A549 (cell line): Measurements from ENCODE around the gene TMEM203. TPM values are rescaled to one million over a fixed set of nuclear protein-coding genes. Genes with fewer than 3 reads are reported as not detected.
A peak's percentile ranks its signal among the peaks of the same experiment; 100 is the strongest.

Experiments
- ATAC-seq, 2 experiments: fragments of 200-7000 bp in 1 of 2; fragments of >200 bp in 1 of 2; cut with Nextera tagmentation in 1 of 2; cut with Tn5 transposase in 1 of 2; 3 replicates each; pipeline versions ENCODE4 v1.8.0 to v1.9.1; 2018 to 2020; ENCODE audit warnings: mild to moderate bottlenecking in 1 of 2, moderate library complexity in 1 of 2
- CTCF ChIA-PET: fragments of 300-600 bp; sonication (Branson Sonifier 250); formaldehyde crosslinking; extraction: SDS; loops from one replicate; lab custom pipeline; 2021; ENCODE audit warnings: antibody characterized with exemption, inconsistent platforms; lab: Yijun Ruan, JAX
- POLR2A ChIA-PET: fragments of 350-600 bp; formaldehyde crosslinking; extraction: SDS; loops from one replicate; lab custom pipeline; 2021; ENCODE audit warnings: antibody characterized with exemption, inconsistent platforms; lab: Yijun Ruan, JAX
- DNase-seq, 2 experiments: peaks; one replicate each; pipeline versions ENCODE4 v3.0.0 to v3.0.0-alpha.2; 2011 to 2016; ENCODE audit warnings: low read depth in 1 of 2, low spot score in 1 of 2
- FAIRE-seq: peaks from 2 replicates; lab custom pipeline; 2011; peaks lifted over from hg19 to GRCh38; lab: Jason Lieb, UNC
- H3K27ac ChIP-seq, 2 experiments: fragments of >200 bp; sonication (Bioruptor Twin); formaldehyde crosslinking; 3 replicates each; pipeline ENCODE4 v1.5.1; 2016 to 2017
- H3K4me1 ChIP-seq: fragments of >200 bp; sonication (Bioruptor Twin); formaldehyde crosslinking; 3 replicates; pipeline ENCODE4 v1.6.1; 2016
- H3K4me2 ChIP-seq: fragments of >200 bp; sonication (Bioruptor Twin); formaldehyde crosslinking; 3 replicates; pipeline ENCODE4 v1.6.1; 2016
- H3K4me3 ChIP-seq: fragments of >200 bp; sonication (Bioruptor Twin); formaldehyde crosslinking; 3 replicates; pipeline ENCODE4 v1.5.1; 2016
- H3K9me3 ChIP-seq: fragments of >200 bp; sonication (Bioruptor Twin); formaldehyde crosslinking; 3 replicates; pipeline ENCODE4 v1.6.1; 2016
- BHLHE40 ChIP-seq: IDR thresholded peaks from 2 replicates; pipeline ENCODE4 v1.6.1; 2012; ENCODE audit warnings: low read depth, low read length, inconsistent platforms
- CEBPB ChIP-seq, 2 experiments: fragments of >200 bp in 1 of 2; sonication (Bioruptor Twin) in 1 of 2; formaldehyde crosslinking in 1 of 2; IDR thresholded peaks; 2 replicates each; pipeline ENCODE4 v1.6.1; 2012 to 2016
- CHD4 ChIP-seq: fragments of 200-600 bp; sonication (generic); IDR thresholded peaks from 2 replicates; pipeline ENCODE4 v1.6.1; 2016; ENCODE audit warnings: antibody characterized with exemption, mild to moderate bottlenecking, borderline replicate concordance
- EP300 ChIP-seq, 2 experiments: fragments of >200 bp; sonication (Bioruptor Twin); formaldehyde crosslinking; IDR thresholded peaks; 2 replicates in 1 of 2; 3 replicates in 1 of 2; pipeline ENCODE4 v1.6.1; 2016 to 2017
- ESRRA ChIP-seq: fragments of 150-350 bp; IDR thresholded peaks from 2 replicates; pipeline ENCODE4 v1.6.1; 2014; ENCODE audit warnings: mild to moderate bottlenecking, low read length, borderline replicate concordance
- FOSL2 ChIP-seq, 2 experiments: fragments of 450-650 bp in 1 of 2; fragments of >200 bp in 1 of 2; sonication (Bioruptor Twin) in 1 of 2; formaldehyde crosslinking; IDR thresholded peaks; 2 replicates each; pipeline versions ENCODE4 v1.5.0 to v1.6.1; 2016 to 2020; ENCODE audit warnings: mild to moderate bottlenecking in 1 of 2, moderate library complexity in 1 of 2
- HDAC2 ChIP-seq: fragments of 200-600 bp; sonication (generic); IDR thresholded peaks from 2 replicates; pipeline ENCODE4 v1.6.1; 2016
- HOXB5 ChIP-seq: fragments of 250-450 bp; sonication (Bioruptor Pico); IDR thresholded peaks from 2 replicates; pipeline ENCODE4 v1.5.0; 2020; ENCODE audit warnings: mild to moderate bottlenecking, moderate library complexity
- JUN ChIP-seq, 2 experiments: fragments of >200 bp; sonication (Bioruptor Twin); formaldehyde crosslinking; IDR thresholded peaks; 2 replicates in 1 of 2; 3 replicates in 1 of 2; pipeline ENCODE4 v1.6.1; 2016 to 2017
- KDM1A ChIP-seq: fragments of 200-600 bp; sonication (generic); IDR thresholded peaks from 2 replicates; pipeline ENCODE4 v1.6.1; 2016; ENCODE audit warnings: low read depth, mild to moderate bottlenecking
- KDM5A ChIP-seq: fragments of 200-600 bp; sonication (generic); IDR thresholded peaks from 2 replicates; pipeline ENCODE4 v1.6.1; 2016; ENCODE audit warnings: antibody characterized with exemption, mild to moderate bottlenecking
- MAZ ChIP-seq: fragments of 150-350 bp; IDR thresholded peaks from 2 replicates; pipeline ENCODE4 v1.6.1; 2014; ENCODE audit warnings: antibody characterized with exemption, low read depth, low read length, borderline replicate concordance
- NFE2L2 ChIP-seq: fragments of 150-350 bp; conservative IDR thresholded peaks from 2 replicates; pipeline ENCODE4 v1.6.1; 2014; ENCODE audit warnings: low read length
- NR3C1 ChIP-seq: fragments of >200 bp; sonication (Bioruptor Twin); formaldehyde crosslinking; IDR thresholded peaks from 3 replicates; pipeline ENCODE4 v1.6.1; 2017
- PHF8 ChIP-seq: fragments of 200-600 bp; sonication (generic); IDR thresholded peaks from 2 replicates; pipeline ENCODE4 v1.6.1; 2016; ENCODE audit warnings: low read depth, mild to moderate bottlenecking, antibody characterized with exemption, moderate library complexity, borderline replicate concordance
- SREBF2 ChIP-seq: fragments of 450-650 bp; IDR thresholded peaks from 2 replicates; pipeline ENCODE4 v1.6.1; 2014; ENCODE audit warnings: mild to moderate bottlenecking, moderate library complexity
- ZC3H11A ChIP-seq: fragments of 450-650 bp; IDR thresholded peaks from 2 replicates; pipeline ENCODE4 v1.6.1; 2014; ENCODE audit warnings: antibody characterized with exemption, mild to moderate bottlenecking
- ZFP36 ChIP-seq: fragments of 450-650 bp; IDR thresholded peaks from 2 replicates; pipeline ENCODE4 v1.6.1; 2014; ENCODE audit warnings: borderline replicate concordance; ENCODE audit not compliant: partially characterized antibody
- WGBS: methylation state at CpG from one replicate; pipeline ENCODE4 v1.1.6; 2017; ENCODE audit errors: missing lambda C conversion rate; 5-methylcytosine and 5-hydroxymethylcytosine counted together
- polyA plus RNA-seq, 4 experiments: library from polyadenylated mRNA; depleted of rRNA in 3 of 4; stranded (reverse); fragments of >200 nt; fragmentation: RNase III in 1 of 4; extraction: RNeasy Plus Mini Kit Qiagen cat#74134 plus additional on column Dnase treatment in 1 of 4; gene quantifications; 2 replicates in 3 of 4; 3 replicates in 1 of 4; pipeline ENCODE4 v1.2.3, GENCODE V29; 2011 to 2017
- TF ChIP-seq, protein P1 (sequence below): fragments of 250-450 bp; sonication (Bioruptor Pico); IDR thresholded peaks from 2 replicates; pipeline ENCODE4 v1.5.0; 2021; ENCODE audit warnings: mild to moderate bottlenecking, moderate library complexity, borderline replicate concordance
- TF ChIP-seq, protein P2 (sequence below): fragments of 150-350 bp; IDR thresholded peaks from 2 replicates; pipeline ENCODE4 v1.6.1; 2014; ENCODE audit warnings: low read depth, mild to moderate bottlenecking, low read length
- TF ChIP-seq, protein P3 (sequence below): fragments of >200 bp; sonication (Bioruptor Twin); formaldehyde crosslinking; IDR thresholded peaks from 3 replicates; pipeline ENCODE4 v1.5.1; 2016
- TF ChIP-seq, protein P4 (sequence below): fragments of 450-650 bp; IDR thresholded peaks from 2 replicates; pipeline ENCODE4 v1.6.1; 2014; ENCODE audit warnings: antibody characterized with exemption

The TMEM203 gene
- polyA plus RNA-seq, 2 of the 4 experiments (the other 2 are of a cell fraction), result 31.0 to 47.3 TPM

DNA sequence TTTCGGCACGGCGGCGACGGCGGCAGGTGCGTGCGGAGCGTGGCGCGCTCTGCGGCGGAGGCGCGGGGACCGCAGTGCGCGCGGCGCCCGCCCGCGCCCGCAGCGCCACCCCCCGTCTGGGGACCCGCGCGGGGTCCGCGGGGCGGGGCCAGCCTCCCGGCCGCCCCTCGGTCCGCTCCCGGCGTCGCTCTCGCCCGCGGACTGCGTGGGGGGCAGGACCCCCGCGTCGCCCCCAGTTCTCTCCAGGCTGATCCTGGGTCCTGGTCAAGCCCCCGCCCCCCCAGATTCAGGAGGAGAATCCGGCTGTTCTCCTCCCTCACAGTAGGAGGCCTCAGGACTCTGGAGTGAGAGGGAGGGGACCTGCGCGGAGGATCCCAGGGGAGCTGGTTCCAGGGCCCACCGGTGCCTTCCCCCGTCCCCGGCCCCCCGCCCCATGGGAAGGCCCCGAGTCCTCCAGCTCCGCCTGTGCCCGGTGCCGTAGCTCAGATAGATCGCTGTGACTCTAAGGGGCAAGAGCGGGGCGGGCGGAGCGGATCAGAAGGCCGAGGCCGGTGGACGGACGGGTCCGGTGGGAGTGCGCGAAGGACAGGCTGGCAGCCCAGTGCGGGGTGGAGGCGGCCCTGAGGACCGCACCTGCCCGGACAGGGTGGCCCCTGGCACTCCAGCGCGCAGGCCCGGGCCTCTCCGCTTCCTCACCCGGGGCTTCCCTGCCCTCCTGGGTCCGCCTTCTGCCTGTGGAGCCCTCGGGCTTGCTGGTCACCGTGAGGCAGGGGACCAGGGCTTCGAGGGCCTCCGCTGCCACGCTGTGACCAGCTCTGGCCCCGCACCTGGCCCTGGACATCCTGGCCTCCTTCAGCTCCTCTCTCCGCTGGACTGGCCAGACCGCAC, 17.0 kb upstream of the TMEM203 start, which contains the start of gene RNF208:
TSS of gene RNF208 (minus strand) at position 51 of the 888 bp plus-strand sequence. CDS start 1,028 bp downstream, outside the sequence.
- peak within 1 kb of the TSS; percentile 89 to 93 for H3K27ac ChIP-seq
- ChIA-PET POLR2A (interaction anchor here (0.6 to 3.5 kb wide), 14 partner anchors 13 to 375 kb away, joined by 3 to 37 read pairs (median 6); partner anchors contain the start of genes ANAPC2, SSNA1, TOR4A and TPRN), CTCF (interaction anchor here (0.7 to 10.1 kb wide), 11 partner anchors 12 to 193 kb away, joined by 3 to 113 read pairs (median 7); partner anchors contain the start of genes ANAPC2, NPDC1, SSNA1 and TUBB4B)
- FAIRE-seq, result no peak
- H3K4me1 ChIP-seq, result peaks cover 64% of the 10 kb centered on the region
- H3K9me3 ChIP-seq, result no peaks in the 10 kb centered on the region
- 91% methylated on average over 71 of the region's 88 CpGs for WGBS
- peak within 1 kb of the TSS; percentile 82 for H3K4me2 ChIP-seq
- TF ChIP-seq FOSL2 (IDR thresholded peaks at IDR 0.05) (no peak), FOSL2 (CRISPR knock-in tag; IDR thresholded peaks at IDR 0.05) (no peak), KDM5A (no peak), HOXB5 (no peak), BHLHE40 (no peak), JUN (IDR thresholded peaks at IDR 0.05) (no peak), NR3C1 (no peak), CHD4 (no peak), EP300 (IDR thresholded peaks at IDR 0.05) (no peak), ESRRA (no peak), ZFP36 (no peak), PHF8 (no peak), MAZ (no peak)
- TF ChIP-seq, protein P1, sequence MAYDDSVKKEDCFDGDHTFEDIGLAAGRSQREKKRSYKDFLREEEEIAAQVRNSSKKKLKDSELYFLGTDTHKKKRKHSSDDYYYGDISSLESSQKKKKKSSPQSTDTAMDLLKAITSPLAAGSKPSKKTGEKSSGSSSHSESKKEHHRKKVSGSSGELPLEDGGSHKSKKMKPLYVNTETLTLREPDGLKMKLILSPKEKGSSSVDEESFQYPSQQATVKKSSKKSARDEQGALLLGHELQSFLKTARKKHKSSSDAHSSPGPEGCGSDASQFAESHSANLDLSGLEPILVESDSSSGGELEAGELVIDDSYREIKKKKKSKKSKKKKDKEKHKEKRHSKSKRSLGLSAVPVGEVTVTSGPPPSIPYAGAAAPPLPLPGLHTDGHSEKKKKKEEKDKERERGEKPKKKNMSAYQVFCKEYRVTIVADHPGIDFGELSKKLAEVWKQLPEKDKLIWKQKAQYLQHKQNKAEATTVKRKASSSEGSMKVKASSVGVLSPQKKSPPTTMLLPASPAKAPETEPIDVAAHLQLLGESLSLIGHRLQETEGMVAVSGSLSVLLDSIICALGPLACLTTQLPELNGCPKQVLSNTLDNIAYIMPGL (CRISPR knock-in tag), result no peak
- peak; percentile 0; a peak in 3 of 6 replicates for ATAC-seq
- no peak for DNase-seq
- peak within 1 kb of the TSS; percentile 72 for H3K4me3 ChIP-seq

DNA sequence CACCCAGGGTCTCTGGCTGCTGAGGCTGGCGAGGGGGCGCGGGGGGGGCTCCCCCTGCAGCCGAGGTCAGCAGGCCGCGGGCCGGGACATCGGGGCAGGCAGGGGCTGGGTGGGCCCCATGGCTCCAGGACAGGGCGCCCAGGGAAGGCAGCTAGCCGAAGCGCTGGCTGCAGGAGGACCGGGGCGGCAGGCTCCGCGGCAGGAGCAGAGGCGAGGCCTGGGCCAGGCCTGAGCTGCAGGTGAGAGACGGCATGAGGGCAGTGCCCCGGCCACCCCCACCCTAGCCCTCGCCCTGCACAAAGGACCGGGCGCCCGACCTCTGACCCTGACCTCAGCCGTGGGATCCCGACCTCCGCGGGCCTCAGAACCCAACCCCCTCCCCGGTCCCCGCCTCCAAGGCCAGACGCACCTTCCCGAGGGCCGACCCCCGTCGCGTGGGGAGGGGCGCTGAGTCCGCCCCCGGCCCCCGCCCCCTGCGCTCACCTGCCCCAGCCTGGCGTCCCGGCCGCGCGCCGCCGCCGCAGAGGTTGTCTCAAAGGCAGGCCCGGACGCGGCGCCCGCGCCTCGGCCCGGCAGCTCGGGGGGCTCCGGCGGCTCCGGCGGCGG, 16.2 kb upstream of the TMEM203 start:
- POLR2A ChIA-PET, result interaction anchor here (1.4 kb wide), 1 partner anchor 19 kb away, joined by 4 read pairs; no protein-coding TSS in a partner anchor
- Histone ChIP-seq H3K9me3 (no peaks in the 10 kb centered on the region), H3K4me3 (peak overlapping the region; percentile 28), H3K4me1 (peaks cover 64% of the 10 kb centered on the region), H3K27ac (peak overlapping the region; percentile 29 to 89; a peak in 4 of 6 replicates), H3K4me2 (peak overlapping the region; percentile 82)
- no peak for TF ChIP-seq HDAC2
- no peak for TF ChIP-seq KDM5A
- TF ChIP-seq, protein P2, sequence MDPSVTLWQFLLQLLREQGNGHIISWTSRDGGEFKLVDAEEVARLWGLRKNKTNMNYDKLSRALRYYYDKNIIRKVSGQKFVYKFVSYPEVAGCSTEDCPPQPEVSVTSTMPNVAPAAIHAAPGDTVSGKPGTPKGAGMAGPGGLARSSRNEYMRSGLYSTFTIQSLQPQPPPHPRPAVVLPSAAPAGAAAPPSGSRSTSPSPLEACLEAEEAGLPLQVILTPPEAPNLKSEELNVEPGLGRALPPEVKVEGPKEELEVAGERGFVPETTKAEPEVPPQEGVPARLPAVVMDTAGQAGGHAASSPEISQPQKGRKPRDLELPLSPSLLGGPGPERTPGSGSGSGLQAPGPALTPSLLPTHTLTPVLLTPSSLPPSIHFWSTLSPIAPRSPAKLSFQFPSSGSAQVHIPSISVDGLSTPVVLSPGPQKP, result no peak
- TF ChIP-seq ZC3H11A, result no peak
- TF ChIP-seq FOSL2 (IDR thresholded peaks at IDR 0.05), result no peak
- no peak for TF ChIP-seq FOSL2 (CRISPR knock-in tag; IDR thresholded peaks at IDR 0.05)
- TF ChIP-seq, protein P3, sequence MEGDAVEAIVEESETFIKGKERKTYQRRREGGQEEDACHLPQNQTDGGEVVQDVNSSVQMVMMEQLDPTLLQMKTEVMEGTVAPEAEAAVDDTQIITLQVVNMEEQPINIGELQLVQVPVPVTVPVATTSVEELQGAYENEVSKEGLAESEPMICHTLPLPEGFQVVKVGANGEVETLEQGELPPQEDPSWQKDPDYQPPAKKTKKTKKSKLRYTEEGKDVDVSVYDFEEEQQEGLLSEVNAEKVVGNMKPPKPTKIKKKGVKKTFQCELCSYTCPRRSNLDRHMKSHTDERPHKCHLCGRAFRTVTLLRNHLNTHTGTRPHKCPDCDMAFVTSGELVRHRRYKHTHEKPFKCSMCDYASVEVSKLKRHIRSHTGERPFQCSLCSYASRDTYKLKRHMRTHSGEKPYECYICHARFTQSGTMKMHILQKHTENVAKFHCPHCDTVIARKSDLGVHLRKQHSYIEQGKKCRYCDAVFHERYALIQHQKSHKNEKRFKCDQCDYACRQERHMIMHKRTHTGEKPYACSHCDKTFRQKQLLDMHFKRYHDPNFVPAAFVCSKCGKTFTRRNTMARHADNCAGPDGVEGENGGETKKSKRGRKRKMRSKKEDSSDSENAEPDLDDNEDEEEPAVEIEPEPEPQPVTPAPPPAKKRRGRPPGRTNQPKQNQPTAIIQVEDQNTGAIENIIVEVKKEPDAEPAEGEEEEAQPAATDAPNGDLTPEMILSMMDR, result no peak
- TF ChIP-seq CEBPB (IDR thresholded peaks at IDR 0.05), result no peak
- TF ChIP-seq, protein P4, sequence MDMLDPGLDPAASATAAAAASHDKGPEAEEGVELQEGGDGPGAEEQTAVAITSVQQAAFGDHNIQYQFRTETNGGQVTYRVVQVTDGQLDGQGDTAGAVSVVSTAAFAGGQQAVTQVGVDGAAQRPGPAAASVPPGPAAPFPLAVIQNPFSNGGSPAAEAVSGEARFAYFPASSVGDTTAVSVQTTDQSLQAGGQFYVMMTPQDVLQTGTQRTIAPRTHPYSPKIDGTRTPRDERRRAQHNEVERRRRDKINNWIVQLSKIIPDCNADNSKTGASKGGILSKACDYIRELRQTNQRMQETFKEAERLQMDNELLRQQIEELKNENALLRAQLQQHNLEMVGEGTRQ, result no peak
- TF ChIP-seq KDM1A, result no peak
- TF ChIP-seq NFE2L2, result no peak
- no peak for TF ChIP-seq SREBF2
- 61% methylated on average over 17 of the region's 61 CpGs for WGBS
- ATAC-seq, result no peak
- no peak for FAIRE-seq
- DNase-seq, result no peak
- CTCF ChIA-PET, result interaction anchor here (2.2 to 10.1 kb wide), 4 partner anchors 15 to 175 kb away, joined by 5 to 113 read pairs (median 76); partner anchors contain the start of genes ANAPC2, NPDC1, SSNA1 and TUBB4B
